Neural progenitor cell (in vitro differentiated cells): Measurements from ENCODE around the gene MDN1. TPM values are rescaled to one million over a fixed set of nuclear protein-coding genes. Genes with fewer than 3 reads are reported as not detected.
"Not testable (repeated sequence)": the region's sequence is repeated elsewhere in the genome, so short reads cannot be mapped to it uniquely, and the experiment has no call there.

Source experiments
- DNase-seq: peaks from one replicate; pipeline ENCODE4 v3.0.0-alpha.2; 2016; ENCODE audit warnings: low spot score
- H2AFZ ChIP-seq: fragments of 200-600 bp; sonication (generic); replicated peaks from 2 replicates; pipeline ENCODE4 v1.6.1; 2016; ENCODE audit warnings: antibody characterized with exemption
- H3F3A ChIP-seq: fragments of 200-600 bp; sonication (generic); 2 replicates; pipeline ENCODE4 v1.6.1; 2016; ENCODE audit warnings: antibody characterized with exemption, low read depth
- H3K27ac ChIP-seq: fragments of 200-600 bp; sonication (generic); 2 replicates; pipeline ENCODE4 v1.5.1; 2016; ENCODE audit warnings: mild to moderate bottlenecking
- H3K27me3 ChIP-seq: fragments of 200-600 bp; sonication (generic); 2 replicates; pipeline ENCODE4 v1.6.1; 2016; ENCODE audit warnings: mild to moderate bottlenecking, moderate library complexity
- H3K36me3 ChIP-seq: fragments of 200-600 bp; sonication (generic); 2 replicates; pipeline ENCODE4 v1.5.1; 2016
- H3K4me1 ChIP-seq: fragments of 200-600 bp; sonication (generic); 2 replicates; pipeline ENCODE4 v1.6.1; 2016; ENCODE audit warnings: mixed run types
- H3K4me2 ChIP-seq: fragments of 200-600 bp; sonication (generic); 2 replicates; pipeline ENCODE4 v1.6.1; 2016
- H3K4me3 ChIP-seq: fragments of 200-600 bp; sonication (generic); 2 replicates; pipeline ENCODE4 v1.5.1; 2016
- H3K79me2 ChIP-seq: fragments of 200-600 bp; sonication (generic); 2 replicates; pipeline ENCODE4 v1.6.1; 2016; ENCODE audit warnings: low read depth
- H3K9ac ChIP-seq: fragments of 200-600 bp; sonication (generic); 2 replicates; pipeline ENCODE4 v1.6.1; 2016
- H3K9me3 ChIP-seq: fragments of 200-600 bp; sonication (generic); 2 replicates; pipeline ENCODE4 v1.5.1; 2016; ENCODE audit warnings: low read depth
- H4K20me1 ChIP-seq: fragments of 200-600 bp; sonication (generic); 2 replicates; pipeline ENCODE4 v1.6.1; 2016; ENCODE audit warnings: low read depth
- H3K27ac Mint-ChIP-seq: 3 replicates; pipeline ENCODE4 v1.8.0; 2021; ENCODE audit warnings: mixed read lengths
- H3K27me3 Mint-ChIP-seq: 2 replicates; pipeline ENCODE4 v1.8.0; 2022; ENCODE audit warnings: low read depth, mild to moderate bottlenecking, inconsistent platforms, moderate library complexity, mixed read lengths; ENCODE audit not compliant: insufficient read depth
- H3K36me3 Mint-ChIP-seq: 3 replicates; pipeline ENCODE4 v1.8.0; 2021; ENCODE audit warnings: mixed read lengths
- H3K4me1 Mint-ChIP-seq: 3 replicates; pipeline ENCODE4 v1.8.0; 2021; ENCODE audit warnings: mixed read lengths
- H3K4me3 Mint-ChIP-seq: 3 replicates; pipeline ENCODE4 v1.8.0; 2021; ENCODE audit warnings: mild to moderate bottlenecking, moderate library complexity, mixed read lengths
- H3K9me3 Mint-ChIP-seq: 3 replicates; pipeline ENCODE4 v1.8.0; 2020; ENCODE audit warnings: mixed read lengths
- EZH2 ChIP-seq: fragments of 200-600 bp; sonication (generic); IDR thresholded peaks from 2 replicates; pipeline ENCODE4 v1.6.1; 2017; ENCODE audit warnings: antibody characterized with exemption, mild to moderate bottlenecking, moderate library complexity
- EZH2phosphoT487 ChIP-seq: fragments of 200-600 bp; sonication (generic); IDR thresholded peaks from 2 replicates; pipeline ENCODE4 v1.6.1; 2017; ENCODE audit warnings: antibody characterized with exemption
- total RNA-seq: library from RNA; depleted of rRNA; stranded (reverse); fragments of >200 nt; gene quantifications from 2 replicates; pipeline ENCODE4 v1.2.3, GENCODE V29; 2015; ENCODE audit warnings: low replicate concordance
- TF ChIP-seq, protein P1 (sequence below): fragments of 200-600 bp; sonication (generic); IDR thresholded peaks from 2 replicates; pipeline ENCODE4 v1.5.1; 2017; ENCODE audit warnings: antibody characterized with exemption, mild to moderate bottlenecking

MDN1 gene
- total RNA-seq, 1 donor from 2014 or later = 40.7 TPM

DNA sequence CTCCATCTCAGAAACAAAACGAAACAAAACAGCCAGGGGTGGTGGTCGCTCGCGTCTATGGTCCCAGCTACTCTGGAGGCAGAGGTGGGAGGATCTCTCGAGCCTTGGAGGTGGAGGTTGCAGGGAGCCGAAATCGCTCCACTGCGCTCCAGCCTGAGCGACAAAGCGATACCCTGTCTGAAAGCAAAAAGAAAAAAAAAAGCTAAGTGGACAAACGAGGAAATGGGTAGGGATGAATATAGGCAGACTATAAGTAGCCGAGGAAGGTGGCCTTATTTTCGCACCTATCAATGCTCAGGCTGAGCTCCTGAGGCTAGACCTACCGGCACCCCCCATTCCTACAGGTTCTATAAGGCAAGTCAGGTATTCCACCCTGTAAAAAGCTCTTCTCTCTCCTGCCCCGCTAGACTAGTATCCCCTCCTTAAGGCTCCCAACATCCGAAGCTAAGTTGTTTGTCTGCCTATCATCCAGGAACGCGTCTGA is 9.4 kb upstream of the MDN1 start:
- Histone ChIP-seq H3K27me3 (no peaks in the 10 kb centered on the region), H4K20me1 (no peaks in the 10 kb centered on the region), H3K27ac (no peak overlapping the region), H2AFZ (peak overlapping the region; percentile 89), H3K9me3 (no peaks in the 10 kb centered on the region), H3K4me3 (peak overlapping the region; percentile 74), H3K9ac (no peak overlapping the region), H3K4me2 (peak overlapping the region; percentile 75), H3K79me2 (peaks cover 42% of the 10 kb centered on the region), H3F3A (peaks cover 11% of the 10 kb centered on the region), H3K4me1 (peaks cover 3% of the 10 kb centered on the region), H3K36me3 (peaks cover 2% of the 10 kb centered on the region)
- peak overlapping the region; percentile 98 for H3K4me3 Mint-ChIP-seq
- H3K36me3 Mint-ChIP-seq = peaks cover 7% of the 10 kb centered on the region
- H3K4me1 Mint-ChIP-seq = peaks cover 15% of the 10 kb centered on the region
- no peaks in the 10 kb centered on the region for H3K27me3 Mint-ChIP-seq
- peak; percentile 9 for DNase-seq
- H3K9me3 Mint-ChIP-seq = no peaks in the 10 kb centered on the region
- TF ChIP-seq, protein P1, sequence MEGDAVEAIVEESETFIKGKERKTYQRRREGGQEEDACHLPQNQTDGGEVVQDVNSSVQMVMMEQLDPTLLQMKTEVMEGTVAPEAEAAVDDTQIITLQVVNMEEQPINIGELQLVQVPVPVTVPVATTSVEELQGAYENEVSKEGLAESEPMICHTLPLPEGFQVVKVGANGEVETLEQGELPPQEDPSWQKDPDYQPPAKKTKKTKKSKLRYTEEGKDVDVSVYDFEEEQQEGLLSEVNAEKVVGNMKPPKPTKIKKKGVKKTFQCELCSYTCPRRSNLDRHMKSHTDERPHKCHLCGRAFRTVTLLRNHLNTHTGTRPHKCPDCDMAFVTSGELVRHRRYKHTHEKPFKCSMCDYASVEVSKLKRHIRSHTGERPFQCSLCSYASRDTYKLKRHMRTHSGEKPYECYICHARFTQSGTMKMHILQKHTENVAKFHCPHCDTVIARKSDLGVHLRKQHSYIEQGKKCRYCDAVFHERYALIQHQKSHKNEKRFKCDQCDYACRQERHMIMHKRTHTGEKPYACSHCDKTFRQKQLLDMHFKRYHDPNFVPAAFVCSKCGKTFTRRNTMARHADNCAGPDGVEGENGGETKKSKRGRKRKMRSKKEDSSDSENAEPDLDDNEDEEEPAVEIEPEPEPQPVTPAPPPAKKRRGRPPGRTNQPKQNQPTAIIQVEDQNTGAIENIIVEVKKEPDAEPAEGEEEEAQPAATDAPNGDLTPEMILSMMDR = no peak
- TF ChIP-seq EZH2 (no peak), EZH2phosphoT487 (no peak)
- H3K27ac Mint-ChIP-seq = peak overlapping the region; percentile 47

DNA sequence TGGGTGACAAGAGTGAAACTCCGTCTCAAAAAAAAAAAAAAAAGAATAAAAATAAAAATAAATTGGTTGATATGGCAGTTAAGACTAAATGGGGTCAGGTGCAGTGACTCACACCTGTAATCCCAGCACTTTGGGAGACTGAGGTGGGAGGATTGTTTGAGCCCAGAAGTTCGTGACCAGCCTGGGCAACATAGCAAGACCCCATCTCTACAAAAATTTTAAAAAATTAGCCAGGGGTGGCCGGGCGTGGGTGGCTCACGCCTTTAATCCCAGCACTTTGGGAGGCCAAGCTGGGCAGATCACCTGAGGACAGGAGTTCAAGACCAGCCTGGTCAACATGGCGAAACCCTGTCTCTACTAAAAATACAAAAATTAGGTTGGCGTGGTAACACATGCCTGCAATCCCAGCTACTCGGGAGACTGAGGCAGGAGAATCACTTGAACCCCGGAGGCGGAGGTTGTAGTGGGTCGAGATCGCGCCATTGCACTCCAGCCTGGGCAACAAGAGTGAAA is 8.9 kb upstream of the MDN1 start:
- not testable (repeated sequence) for H4K20me1 ChIP-seq, H3K9me3 Mint-ChIP-seq, H3K36me3 ChIP-seq, H3K27ac ChIP-seq, H3K9ac ChIP-seq, H3K4me1 ChIP-seq, H3K27me3 Mint-ChIP-seq, DNase-seq, H3K9me3 ChIP-seq, H3K27ac Mint-ChIP-seq, H3K27me3 ChIP-seq, H2AFZ ChIP-seq, H3K36me3 Mint-ChIP-seq
- H3K4me3 Mint-ChIP-seq = peak overlapping the region; percentile 98
- H3K4me1 Mint-ChIP-seq = peaks cover 15% of the 10 kb centered on the region
- Histone ChIP-seq H3F3A (peaks cover 11% of the 10 kb centered on the region), H3K4me2 (peak overlapping the region; percentile 75), H3K4me3 (peak overlapping the region; percentile 74), H3K79me2 (peaks cover 37% of the 10 kb centered on the region)

DNA sequence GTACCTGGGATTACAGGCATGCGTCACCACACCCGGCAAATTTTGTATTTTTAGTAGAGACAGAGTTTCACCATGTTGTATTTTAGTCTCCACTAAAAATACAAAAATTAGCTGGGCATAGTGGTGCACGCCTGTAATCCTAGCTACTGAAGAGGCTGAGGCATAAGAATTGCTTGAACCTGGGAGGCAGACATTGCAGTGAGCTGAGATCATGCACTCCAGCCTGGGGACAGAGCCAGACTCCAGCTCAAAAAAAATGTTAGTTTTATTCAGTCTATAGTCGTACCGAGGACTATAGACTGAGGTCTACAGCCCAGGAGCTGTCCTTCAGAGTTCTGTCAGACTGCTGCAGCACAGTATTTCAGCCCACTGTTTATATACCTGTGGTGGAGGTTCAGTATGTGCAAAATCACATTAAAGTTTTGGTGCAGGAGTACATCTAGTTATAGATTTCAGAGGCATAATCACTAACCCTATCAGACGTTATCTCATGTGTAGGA is 6.5 kb upstream of the MDN1 start:
- H3K4me1 Mint-ChIP-seq = peaks cover 12% of the 10 kb centered on the region
- H3K27me3 ChIP-seq = no peaks in the 10 kb centered on the region
- H3F3A ChIP-seq = peaks cover 8% of the 10 kb centered on the region
- no peaks in the 10 kb centered on the region for H3K36me3 ChIP-seq
- no peaks in the 10 kb centered on the region for H3K9me3 ChIP-seq
- TF ChIP-seq, protein P1 = no peak
- peaks cover 2% of the 10 kb centered on the region for H3K4me1 ChIP-seq
- H3K27ac Mint-ChIP-seq = no peak overlapping the region
- no peaks in the 10 kb centered on the region for H3K27me3 Mint-ChIP-seq
- no peak overlapping the region for H2AFZ ChIP-seq
- H3K4me3 Mint-ChIP-seq = no peak overlapping the region
- H3K4me3 ChIP-seq = no peak overlapping the region
- H3K36me3 Mint-ChIP-seq = no peaks in the 10 kb centered on the region
- no peak for DNase-seq
- H3K79me2 ChIP-seq = peaks cover 13% of the 10 kb centered on the region
- no peak overlapping the region for H3K9ac ChIP-seq
- H3K9me3 Mint-ChIP-seq = no peaks in the 10 kb centered on the region
- no peak overlapping the region for H3K27ac ChIP-seq
- H3K4me2 ChIP-seq = no peak overlapping the region
- H4K20me1 ChIP-seq = no peaks in the 10 kb centered on the region

DNA sequence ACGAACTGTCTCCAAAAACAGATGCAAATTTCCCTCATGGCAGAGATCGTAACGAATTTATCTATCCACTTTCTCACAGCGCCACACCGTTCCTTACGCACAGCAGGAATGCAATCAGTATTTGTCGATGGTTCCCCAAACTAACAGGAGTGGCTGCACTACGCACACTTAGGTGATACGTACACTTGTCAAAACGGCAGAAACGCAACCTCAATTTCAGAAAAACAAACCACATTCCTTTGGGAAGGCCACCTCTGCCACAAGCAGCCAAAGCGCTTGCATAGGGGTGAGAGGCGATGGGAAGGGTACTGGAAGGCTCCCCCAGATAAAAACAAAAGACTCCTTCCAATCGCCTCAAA is 638 bp downstream of the MDN1 start:
- H3K79me2 ChIP-seq = peaks cover 58% of the 10 kb centered on the region
- H3K4me3 Mint-ChIP-seq = peak overlapping the region; percentile 97
- no peaks in the 10 kb centered on the region for H3K9me3 Mint-ChIP-seq

More for the DNA sequence above, 638 bp downstream of the MDN1 start:
- H3K4me3 ChIP-seq = peak overlapping the region; percentile 65
- H3K27ac ChIP-seq = peak overlapping the region; percentile 71
- H3K27me3 Mint-ChIP-seq = peaks cover 5% of the 10 kb centered on the region
- no peaks in the 10 kb centered on the region for H3K27me3 ChIP-seq
- H3F3A ChIP-seq = peaks cover 41% of the 10 kb centered on the region
- H3K36me3 Mint-ChIP-seq = no peaks in the 10 kb centered on the region
- H3K4me1 ChIP-seq = peaks cover 19% of the 10 kb centered on the region
- DNase-seq = peak; percentile 55
- TF ChIP-seq EZH2phosphoT487 (no peak), EZH2 (no peak)
- TF ChIP-seq, protein P1 = no peak
- no peaks in the 10 kb centered on the region for H3K9me3 ChIP-seq
- H3K4me1 Mint-ChIP-seq = peaks cover 27% of the 10 kb centered on the region
- H3K27ac Mint-ChIP-seq = peak overlapping the region; percentile 5
- H4K20me1 ChIP-seq = peaks cover 46% of the 10 kb centered on the region
- H3K4me2 ChIP-seq = peak overlapping the region; percentile 95
- no peak overlapping the region for H2AFZ ChIP-seq
- H3K9ac ChIP-seq = peak overlapping the region; percentile 50
- H3K36me3 ChIP-seq = no peaks in the 10 kb centered on the region
